GM21447 (cell line): ENCODE data around the gene TBC1D20.
"Not testable (repeated sequence)": the region's sequence is repeated elsewhere in the genome, so short reads cannot be mapped to it uniquely, and the experiment has no call there.

Experiments used
- ATAC-seq: cut with Tn5 transposase; IDR thresholded peaks from one replicate; pipeline ENCODE4 v1.9.1; 2021; ENCODE audit not compliant: unreplicated experiment

Gene TBC1D20

DNA sequence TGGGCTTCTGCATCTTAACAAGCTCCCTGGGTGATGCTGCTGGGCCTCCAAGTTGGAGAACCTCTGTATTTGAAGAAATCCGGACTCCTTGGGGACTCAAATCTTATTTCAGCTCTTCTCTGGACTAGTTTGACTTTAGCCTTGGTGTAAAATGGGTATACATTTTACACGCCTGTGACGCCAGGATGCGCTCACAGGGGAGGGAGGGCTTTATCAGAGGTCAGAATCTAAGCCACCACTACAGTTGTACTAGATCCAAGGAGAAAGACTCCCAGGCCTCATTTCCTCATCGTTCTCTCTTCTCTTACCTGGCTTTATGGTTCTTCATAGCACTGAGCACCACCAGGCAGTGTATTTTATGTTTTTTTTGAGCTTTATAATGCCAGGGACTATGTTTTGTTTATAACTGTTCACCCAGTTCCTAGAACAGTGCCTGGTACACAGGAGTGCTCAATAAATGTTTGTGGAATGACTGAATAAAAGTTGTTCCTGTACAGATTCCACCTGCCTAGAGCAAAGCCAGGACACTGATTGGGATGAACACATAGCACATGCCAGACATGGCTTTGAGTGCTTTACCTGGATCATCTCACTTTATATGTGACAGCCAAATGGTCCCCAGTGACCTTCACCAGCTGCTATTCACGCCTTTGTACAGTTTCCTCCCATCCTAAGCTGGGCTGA is 59.3 kb downstream of the TBC1D20 start:
- no peak for ATAC-seq

DNA sequence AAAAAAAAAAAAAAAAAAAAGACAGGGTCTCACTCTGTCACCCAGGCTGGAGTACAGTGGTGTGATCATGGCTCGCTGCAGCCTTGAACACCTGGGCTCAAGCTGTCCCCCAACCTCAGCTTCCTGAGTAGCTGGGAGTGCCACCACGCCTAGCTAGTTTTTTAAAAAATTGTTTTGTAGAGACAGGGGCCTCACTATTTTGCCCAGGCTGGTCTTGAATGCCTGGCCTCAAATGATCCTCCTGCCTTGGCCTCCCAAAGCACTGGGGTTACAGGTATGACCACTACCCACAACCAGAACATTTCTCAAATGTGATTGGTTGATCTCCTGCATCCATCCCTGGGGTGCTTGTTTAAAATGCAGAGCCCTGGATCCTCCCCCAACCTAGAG is 59.8 kb downstream of the TBC1D20 start:
- no peak for ATAC-seq

- no peak for ATAC-seq
Measured at GRCh38 chr20:401682-402495, 60.4 kb downstream of the TBC1D20 start.

DNA sequence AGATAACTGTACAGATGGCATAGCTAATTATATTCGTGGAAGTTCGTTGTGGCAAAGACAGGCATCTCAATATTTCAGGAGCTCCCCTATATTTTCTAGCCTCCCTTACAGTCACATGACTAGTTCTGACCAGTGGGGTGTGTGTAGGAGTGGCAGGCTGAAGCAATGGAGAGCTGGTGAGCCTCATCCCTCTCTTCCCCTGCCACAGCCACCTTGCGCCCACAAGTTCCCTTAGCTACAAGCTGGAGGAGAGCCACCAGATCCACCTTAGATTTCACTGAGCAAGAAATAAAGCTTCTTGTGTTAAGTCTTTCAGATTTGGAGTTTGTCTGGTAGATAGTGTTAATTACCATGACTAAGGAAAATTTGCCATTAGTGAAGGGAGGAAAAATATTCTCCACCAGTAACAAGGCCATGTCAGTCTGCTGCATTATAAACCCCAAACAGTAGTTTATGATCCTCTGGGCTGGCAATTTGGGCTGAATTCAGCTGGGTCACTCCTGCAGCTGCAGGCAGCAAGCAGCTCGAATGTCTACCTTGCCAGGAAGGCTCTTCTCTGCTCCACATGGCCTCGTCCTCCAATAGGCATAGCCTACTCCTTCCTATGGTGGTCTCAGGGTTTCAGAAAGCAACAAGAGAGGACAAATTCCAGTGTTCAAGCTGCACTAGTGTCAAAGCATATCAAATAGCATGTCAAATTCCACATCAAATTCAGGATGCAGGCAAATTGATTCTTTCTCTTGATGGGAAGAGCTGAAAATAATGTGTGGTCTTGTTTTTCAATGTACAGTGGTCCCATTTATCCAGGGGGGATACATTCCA is 61.7 kb downstream of the TBC1D20 start:
- ATAC-seq: no peak

- no peak for ATAC-seq
Measured at GRCh38 chr20:400128-400453, 62.2 kb downstream of the TBC1D20 start.

DNA sequence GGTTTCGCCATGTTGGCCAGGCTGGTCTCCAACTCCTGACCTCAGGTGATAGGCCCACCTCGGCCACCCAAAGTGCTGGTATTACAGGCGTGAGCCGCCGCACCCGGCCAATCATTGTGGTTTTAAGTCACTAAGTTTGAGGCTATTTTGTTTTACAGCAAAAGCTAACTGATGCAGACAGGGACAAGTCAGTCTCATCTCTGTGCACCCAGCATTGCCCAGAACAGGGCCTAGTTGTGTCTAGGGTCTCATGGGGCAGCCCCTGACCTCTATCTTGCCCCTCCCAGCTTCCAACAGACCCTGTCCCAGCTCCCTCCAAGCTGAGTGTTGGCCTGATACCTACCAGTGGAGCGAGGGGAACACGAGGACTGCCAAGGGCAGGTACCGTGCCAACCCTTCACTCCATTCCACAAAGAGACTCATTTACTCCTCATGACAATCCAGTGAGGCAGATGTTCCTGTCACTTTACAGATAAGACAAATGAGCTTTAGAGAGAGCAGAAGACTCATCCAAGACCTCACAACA is 63.1 kb downstream of the TBC1D20 start:
- ATAC-seq: no peak

DNA sequence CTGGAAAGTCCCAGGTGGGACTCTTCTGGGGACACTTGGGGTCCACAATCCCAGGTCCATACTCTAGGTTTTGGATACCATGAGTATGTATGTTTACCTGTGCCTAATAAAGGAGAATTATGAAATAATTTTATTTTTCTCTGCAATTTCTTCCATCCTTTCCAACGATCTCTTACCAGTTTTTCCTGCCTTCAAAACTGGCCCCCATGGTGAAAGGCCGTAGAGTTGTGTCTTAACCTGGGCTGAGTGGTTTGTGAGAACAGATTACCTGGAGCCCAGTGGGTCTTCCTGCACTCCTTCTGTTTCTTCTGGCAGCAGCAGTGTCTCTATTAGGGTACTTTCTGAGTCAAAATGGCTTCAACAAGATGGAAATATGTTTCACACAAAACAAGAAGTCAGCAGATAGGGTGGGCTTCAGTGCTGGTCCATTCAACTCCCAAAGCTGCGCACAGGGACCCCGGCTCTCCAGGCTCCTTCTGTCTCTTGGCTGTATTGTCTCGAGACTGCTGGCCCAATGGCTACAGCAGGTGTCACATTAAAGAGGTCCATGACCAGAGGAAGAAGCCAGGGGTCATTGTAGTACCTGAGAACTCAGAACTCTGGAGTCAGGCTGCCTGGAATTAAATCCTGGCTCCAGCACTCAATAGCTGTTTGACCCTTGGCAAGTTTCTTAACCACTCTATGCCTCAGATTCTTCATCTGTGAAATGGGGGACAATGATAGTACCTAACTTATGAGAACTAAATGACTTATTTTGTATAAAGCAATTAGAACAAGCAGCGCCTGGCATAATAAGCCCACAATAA is 64.7 kb downstream of the TBC1D20 start:
- ATAC-seq: no peak

DNA sequence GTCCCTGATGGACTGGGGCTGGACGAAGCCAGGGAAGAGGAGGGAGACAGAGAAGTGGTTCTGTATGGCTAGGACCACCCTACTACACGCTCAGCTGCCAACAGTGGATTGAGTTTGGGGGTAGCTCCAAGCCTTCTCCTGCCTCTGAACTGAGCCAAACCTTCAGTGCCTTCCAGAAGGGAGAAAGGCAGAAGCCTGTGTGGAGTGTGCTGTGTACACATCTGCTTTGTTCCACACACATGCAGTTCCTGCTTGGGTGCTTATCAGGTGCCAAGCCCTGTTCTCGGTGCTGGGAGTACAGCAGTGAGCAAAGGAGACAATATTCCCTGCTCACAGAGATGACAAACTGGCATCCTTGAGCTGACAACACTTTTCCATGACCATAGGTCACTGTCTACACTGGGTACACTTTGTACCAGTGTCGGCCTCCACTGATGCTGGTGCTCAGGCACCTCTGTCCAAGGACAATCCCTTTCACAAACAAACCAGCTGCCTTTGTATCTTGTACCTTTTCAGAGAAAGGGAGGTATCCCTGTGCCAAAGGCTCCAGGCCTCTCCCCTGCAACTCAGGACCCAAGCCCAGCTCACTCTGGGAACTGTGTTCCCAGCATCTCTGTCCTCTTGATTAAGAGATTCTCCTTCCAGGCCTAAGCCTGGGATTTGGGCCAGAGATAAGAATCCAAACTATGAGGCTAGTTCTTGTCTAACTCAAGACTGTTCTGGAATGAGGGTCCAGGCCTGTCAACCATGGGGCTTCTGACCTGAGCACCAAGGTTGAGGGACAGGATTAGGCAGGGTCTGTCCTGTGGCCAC is 65.5 kb downstream of the TBC1D20 start:
- no peak for ATAC-seq

- ATAC-seq: no peak
Measured at GRCh38 chr20:396252-396618, 66.1 kb downstream of the TBC1D20 start.

DNA sequence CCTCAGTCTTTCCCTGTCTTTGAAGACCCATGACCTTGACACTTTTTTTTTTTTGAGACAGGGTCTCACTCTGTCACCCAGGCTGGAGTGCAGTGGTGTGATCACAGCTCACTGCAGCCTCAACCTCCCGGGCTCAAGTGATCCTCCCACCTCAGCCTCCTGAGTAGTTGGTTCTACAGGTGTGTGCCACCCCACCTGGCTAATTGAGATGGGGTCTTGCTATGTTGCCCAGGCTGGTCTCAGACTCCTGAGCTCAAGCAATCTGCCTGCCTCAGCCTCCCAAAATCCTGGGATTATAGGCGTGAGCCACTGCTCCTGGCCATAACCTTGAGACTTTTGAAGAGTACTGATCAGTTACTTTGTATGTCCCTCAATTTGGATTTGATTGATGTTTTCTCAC is 69.0 kb downstream of the TBC1D20 start:
- not testable (repeated sequence) for ATAC-seq

- ATAC-seq: no peak
Measured at GRCh38 chr20:391041-391711, 71.2 kb downstream of the TBC1D20 start.

DNA sequence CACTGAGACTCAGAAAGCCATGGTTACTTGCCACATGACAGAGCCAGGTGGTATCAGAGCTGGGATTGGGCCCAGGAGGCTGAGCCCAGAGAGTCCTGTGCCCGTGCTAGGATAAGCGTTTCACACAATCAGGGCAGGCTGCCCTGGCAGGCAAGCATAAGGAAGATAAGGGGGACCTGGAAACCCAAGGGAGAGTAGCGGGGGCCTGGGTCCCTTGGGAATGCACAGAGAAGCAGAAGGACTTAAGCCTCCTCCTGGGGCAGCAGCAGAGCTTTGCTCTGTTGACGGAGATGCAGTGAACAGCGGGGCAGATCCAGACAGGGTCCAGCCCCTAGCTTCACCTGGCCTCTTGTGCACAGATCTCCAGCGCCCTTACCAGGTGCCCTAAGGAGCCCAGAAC is 73.1 kb downstream of the TBC1D20 start:
- ATAC-seq: no peak

DNA sequence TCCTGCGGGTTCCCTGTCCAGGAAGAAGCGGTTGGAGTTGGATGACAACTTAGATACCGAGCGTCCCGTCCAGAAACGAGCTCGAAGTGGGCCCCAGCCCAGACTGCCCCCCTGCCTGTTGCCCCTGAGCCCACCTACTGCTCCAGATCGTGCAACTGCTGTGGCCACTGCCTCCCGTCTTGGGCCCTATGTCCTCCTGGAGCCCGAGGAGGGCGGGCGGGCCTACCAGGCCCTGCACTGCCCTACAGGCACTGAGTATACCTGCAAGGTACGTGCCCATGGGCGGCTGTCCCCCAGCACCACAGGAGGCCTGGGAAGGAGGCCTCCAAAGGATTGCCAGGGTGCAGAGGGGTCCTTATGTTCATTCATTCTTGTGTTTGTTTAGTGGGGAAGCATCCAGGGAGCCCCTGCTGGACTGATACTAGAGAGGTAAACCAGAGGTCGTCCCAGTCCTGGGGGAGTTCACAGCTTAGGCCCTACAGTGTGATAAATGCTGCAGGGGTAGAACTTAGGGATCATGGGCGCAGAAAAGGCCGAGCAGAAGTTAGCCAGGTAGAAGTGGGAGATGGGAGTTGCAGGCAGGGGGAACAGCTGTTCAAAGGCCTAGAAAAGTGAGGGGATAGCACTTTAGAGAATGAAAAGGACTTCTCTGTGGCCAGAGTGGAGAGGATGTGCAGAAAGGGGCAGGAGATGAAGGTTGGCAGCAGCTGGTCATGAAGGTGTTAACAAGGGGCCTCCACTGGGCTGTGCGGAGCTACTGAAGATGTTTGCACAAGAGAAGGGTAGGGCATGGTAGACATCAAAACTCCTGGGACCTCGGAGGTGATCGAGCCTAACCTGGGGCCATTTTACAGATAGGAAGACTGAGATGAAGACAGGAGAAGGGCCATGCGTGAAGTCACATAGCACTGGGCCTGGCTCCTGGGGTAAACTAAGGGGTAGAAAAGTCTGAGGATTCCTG is 74.0 kb downstream of the TBC1D20 start:
- ATAC-seq: no peak

- no peak for ATAC-seq
Measured at GRCh38 chr20:387520-387919, 74.8 kb downstream of the TBC1D20 start.

- ATAC-seq: not testable (repeated sequence)
Measured at GRCh38 chr20:386634-387033, 75.7 kb downstream of the TBC1D20 start.
